Gastrocnemius medialis (tissue), 4 donors: ENCODE measurements around the gene UGT2B10.

Experiments
- CTCF ChIP-seq, 5 experiments: fragments of 450-650 bp in 3 of 5; fragments of 200-600 bp in 2 of 5; sonication (generic) in 2 of 5; IDR thresholded peaks in 4 of 5; conservative IDR thresholded peaks in 1 of 5; 1 replicate in 4 of 5; 2 replicates in 1 of 5; pipeline ENCODE4 v1.5.1; 2016 to 2019; ENCODE audit warnings: antibody characterized with exemption in 5 of 5, mild to moderate bottlenecking in 3 of 5, moderate library complexity in 3 of 5
- POLR2A ChIP-seq, 2 donors: fragments of 450-650 bp; IDR thresholded peaks; one replicate each; pipeline ENCODE4 v1.6.1; 2017; ENCODE audit warnings: antibody characterized with exemption in 2 of 2, mild to moderate bottlenecking in 2 of 2, moderate library complexity in 2 of 2

GRCh38 chr4:68855771-68856170 is 40.0 kb downstream of the UGT2B10 start:
- no peak for TF ChIP-seq CTCF (IDR thresholded peaks at IDR 0.05 in 4 of 5, conservative IDR thresholded peaks at IDR 0.05 in 1 of 5)
- TF ChIP-seq POLR2A (IDR thresholded peaks at IDR 0.05), result no peak
